HCT116 (cell line): ENCODE data around the gene TCEANC2. TPM values are rescaled to one million over a fixed set of nuclear protein-coding genes. Genes with fewer than 3 reads are reported as not detected.

ENCODE experiments used
- ATAC-seq: fragments of 200-7000 bp; cut with Tn5 transposase; 2 replicates; pipeline ENCODE4 v1.9.1; 2020; ENCODE audit warnings: mild to moderate bottlenecking, moderate library complexity
- BruUV-seq: library from RNA; stranded (reverse); fragments of 400-500 nt; replicated peaks from 2 replicates; lab custom pipeline; 2021; lab: Mats Ljungman, UMichigan
- CTCF ChIA-PET: fragments of 300-600 bp; sonication (Branson Sonifier 250); formaldehyde crosslinking; loops from one replicate; lab custom pipeline; 2021; ENCODE audit warnings: antibody characterized with exemption; lab: Charles Lee
- POLR2A ChIA-PET: fragments of 300-600, 350-600 bp; sonication (Branson Sonifier 250); formaldehyde crosslinking; loops from one replicate; lab custom pipeline; 2021; ENCODE audit warnings: antibody characterized with exemption; lab: Charles Lee
- RAD21 ChIA-PET, 2 experiments: fragments of 300-600 bp; sonication (Branson Sonifier 250); formaldehyde crosslinking; loops; one replicate each; lab custom pipeline; 2023; ENCODE audit warnings: low total read pairs in 2 of 2; ENCODE audit not compliant: uncharacterized antibody in 2 of 2, unreplicated experiment in 2 of 2, low non-redundant PET in 1 of 2; lab: Charles Lee
- DNase-seq: peaks from one replicate; pipeline ENCODE4 v3.0.0-alpha.2; 2010; ENCODE audit warnings: low read depth, low spot score
- H2AFZ ChIP-seq: fragments of 200-600 bp; shearing (Covaris generic), sonication (generic); 2 replicates; pipeline ENCODE4 v1.6.1; 2017; ENCODE audit warnings: low read depth, mixed run types, mixed read lengths, antibody characterized with exemption, low read length; ENCODE audit not compliant: poor library complexity, severe bottlenecking
- H3K27ac ChIP-seq: 2 replicates; pipeline ENCODE4 v1.5.1; 2012; ENCODE audit warnings: low read depth, low read length
- H3K27me3 ChIP-seq: fragments of 200-600 bp; sonication (generic); 2 replicates; pipeline ENCODE4 v1.6.1; 2016; ENCODE audit warnings: mixed run types, low read length, mixed read lengths; ENCODE audit not compliant: insufficient read depth
- H3K36me3 ChIP-seq, 2 experiments: fragments of 200-500 bp in 1 of 2; fragments of 200-600 bp in 1 of 2; sonication (Bioruptor generic) in 1 of 2; sonication (generic) in 1 of 2; 2 replicates each; pipeline versions ENCODE4 v1.5.1 to v1.6.1; 2014 to 2016; ENCODE audit warnings: low read length in 2 of 2, inconsistent platforms in 1 of 2, mixed read lengths in 1 of 2, mixed run types in 1 of 2; ENCODE audit not compliant: insufficient read depth in 2 of 2, control insufficient read depth in 1 of 2
- H3K4me1 ChIP-seq, 2 experiments: fragments of 200-600 bp in 1 of 2; sonication (generic) in 1 of 2; 2 replicates each; pipeline versions ENCODE4 v1.5.1 to v1.6.1; 2012 to 2017; ENCODE audit warnings: low read length in 2 of 2, inconsistent platforms in 1 of 2, mild to moderate bottlenecking in 1 of 2, mixed read lengths in 1 of 2, mixed run types in 1 of 2, moderate library complexity in 1 of 2; ENCODE audit not compliant: insufficient read depth in 2 of 2, control insufficient read depth in 1 of 2
- H3K4me2 ChIP-seq: fragments of 200-600 bp; sonication (generic); 2 replicates; pipeline ENCODE4 v1.6.1; 2017; ENCODE audit warnings: mixed run types, low read length, mixed read lengths
- H3K4me3 ChIP-seq, 2 experiments: fragments of 200-600 bp in 1 of 2; sonication (generic) in 1 of 2; replicated peaks in 1 of 2; 2 replicates each; pipeline ENCODE4 v1.5.1; 2011 to 2016; ENCODE audit warnings: low read length in 2 of 2, control low read depth in 1 of 2, low read depth in 1 of 2, mild to moderate bottlenecking in 1 of 2, mixed read lengths in 1 of 2, mixed run types in 1 of 2
- H3K79me2 ChIP-seq: fragments of 200-600 bp; sonication (generic); 2 replicates; pipeline ENCODE4 v1.6.1; 2017; ENCODE audit warnings: mild to moderate bottlenecking, mixed run types, low read length, moderate library complexity, mixed read lengths; ENCODE audit not compliant: insufficient read depth
- H3K9ac ChIP-seq: fragments of 200-600 bp; sonication (generic); 2 replicates; pipeline ENCODE4 v1.6.1; 2016; ENCODE audit warnings: low read length, mixed read lengths
- H3K9me2 ChIP-seq: fragments of 200-600 bp; sonication (generic), shearing (Covaris generic); 2 replicates; pipeline ENCODE4 v1.6.1; 2017; ENCODE audit warnings: mixed run types, mild to moderate bottlenecking, moderate library complexity; ENCODE audit not compliant: insufficient read depth
- H3K9me3 ChIP-seq, 2 experiments: fragments of 200-500 bp in 1 of 2; fragments of 200-600 bp in 1 of 2; sonication (Bioruptor generic) in 1 of 2; sonication (generic) in 1 of 2; 2 replicates each; pipeline ENCODE4 v1.6.1; 2014 to 2017; ENCODE audit warnings: low read length in 2 of 2, mixed read lengths in 2 of 2, inconsistent platforms in 1 of 2, low read depth in 1 of 2, mild to moderate bottlenecking in 1 of 2, mixed run types in 1 of 2, moderate library complexity in 1 of 2; ENCODE audit not compliant: control insufficient read depth in 1 of 2, insufficient read depth in 1 of 2
- H4K20me1 ChIP-seq: fragments of 200-600 bp; sonication (generic), shearing (Covaris generic); 2 replicates; pipeline ENCODE4 v1.6.1; 2017; ENCODE audit warnings: mixed run types, mild to moderate bottlenecking, moderate library complexity; ENCODE audit not compliant: insufficient read depth
- ATF3 ChIP-seq: IDR thresholded peaks from 2 replicates; pipeline ENCODE4 v1.6.1; 2012
- CBX3 ChIP-seq: IDR thresholded peaks from 2 replicates; pipeline ENCODE4 v1.6.1; 2012; ENCODE audit warnings: low read depth
- CEBPB ChIP-seq: IDR thresholded peaks from 2 replicates; pipeline ENCODE4 v1.6.1; 2012; ENCODE audit warnings: low read depth
- EGR1 ChIP-seq: IDR thresholded peaks from 2 replicates; pipeline ENCODE4 v1.6.1; 2012; ENCODE audit warnings: low read depth
- ELF1 ChIP-seq: IDR thresholded peaks from 2 replicates; pipeline ENCODE4 v1.6.1; 2012; ENCODE audit warnings: low read depth, borderline replicate concordance
- EZH2 ChIP-seq: fragments of 200-600 bp; sonication (generic); IDR thresholded peaks from 2 replicates; pipeline ENCODE4 v1.6.1; 2017; ENCODE audit warnings: antibody characterized with exemption, mixed run types
- EZH2phosphoT487 ChIP-seq: fragments of 200-600 bp; IDR thresholded peaks from 2 replicates; pipeline ENCODE4 v1.6.1; 2018; ENCODE audit warnings: antibody characterized with exemption, borderline replicate concordance
- FOSL1 ChIP-seq: IDR thresholded peaks from 2 replicates; pipeline ENCODE4 v1.6.1; 2012; ENCODE audit warnings: low read depth
- JUND ChIP-seq: IDR thresholded peaks from 2 replicates; pipeline ENCODE4 v1.6.1; 2012
- MAX ChIP-seq: IDR thresholded peaks from 2 replicates; pipeline ENCODE4 v1.6.1; 2012
- POLR2A ChIP-seq: IDR thresholded peaks from 2 replicates; pipeline ENCODE4 v1.7.0; 2011; ENCODE audit warnings: borderline replicate concordance; ENCODE audit not compliant: insufficient read depth, insufficient read length; ENCODE audit errors: extremely low read depth
- POLR2AphosphoS5 ChIP-seq: IDR thresholded peaks from 2 replicates; pipeline ENCODE4 v1.6.1; 2011; ENCODE audit warnings: mild to moderate bottlenecking, low read depth, low read length, moderate library complexity
- RAD21 ChIP-seq: IDR thresholded peaks from 2 replicates; pipeline ENCODE4 v1.6.1; 2012; ENCODE audit warnings: low read depth, mild to moderate bottlenecking
- REST ChIP-seq: IDR thresholded peaks from 2 replicates; pipeline ENCODE4 v1.6.1; 2012; ENCODE audit warnings: low read depth
- SIN3A ChIP-seq: IDR thresholded peaks from 2 replicates; pipeline ENCODE4 v1.6.1; 2012; ENCODE audit warnings: low read depth
- SRF ChIP-seq: IDR thresholded peaks from 2 replicates; pipeline ENCODE4 v1.6.1; 2012; ENCODE audit warnings: low read depth
- TCF7L2 ChIP-seq: IDR thresholded peaks from 2 replicates; pipeline ENCODE4 v1.7.0; 2011; ENCODE audit warnings: borderline replicate concordance, inconsistent platforms; ENCODE audit not compliant: insufficient read depth, insufficient read length; ENCODE audit errors: extremely low read depth
- YY1 ChIP-seq: IDR thresholded peaks from 2 replicates; pipeline ENCODE4 v1.6.1; 2011; ENCODE audit warnings: low read length, low read depth, moderate library complexity, mild to moderate bottlenecking; ENCODE audit not compliant: insufficient replicate concordance; ENCODE audit errors: extremely low read depth
- ZBTB33 ChIP-seq: IDR thresholded peaks from 2 replicates; pipeline ENCODE4 v1.6.1; 2011; ENCODE audit warnings: mild to moderate bottlenecking, low read length, moderate library complexity; ENCODE audit not compliant: insufficient replicate concordance; ENCODE audit errors: extremely low read depth
- ZFX ChIP-seq: fragments of 450-650 bp; IDR thresholded peaks from 2 replicates; pipeline ENCODE4 v1.6.1; 2017
- intact Hi-C: fragments of 100-400 bp; cut with micrococcal nuclease; formaldehyde crosslinking; loops from 2 replicates; pipeline ENCODE4 v1.10.0; 2022
- total RNA-seq: library from RNA; stranded (reverse); gene quantifications from one replicate; pipeline ENCODE4 v1.2.1, GENCODE V29; 2021; ENCODE audit not compliant: unreplicated experiment

TCEANC2 gene
- total RNA-seq, 1 experiment from 2014 or later, result 5.4 TPM

- ChIA-PET CTCF (interaction anchor here (1.5 kb wide), 1 partner anchor 11 kb away, joined by 3 read pairs; no protein-coding TSS in a partner anchor), RAD21 (no interaction called here), POLR2A (no interaction called here)
- TF ChIP-seq REST, result no peak
- no peak for TF ChIP-seq SIN3A
- TF ChIP-seq ATF3, result no peak
- no peak for TF ChIP-seq ZFX
- no peak for TF ChIP-seq EZH2phosphoT487
- no peak for TF ChIP-seq YY1
- no peak for TF ChIP-seq EGR1
- TF ChIP-seq CBX3, result no peak
- no peak for TF ChIP-seq EZH2
- TF ChIP-seq CEBPB, result no peak
- no peak for TF ChIP-seq ZBTB33
- TF ChIP-seq POLR2A, result no peak
- TF ChIP-seq FOSL1, result no peak
- TF ChIP-seq TCF7L2, result no peak
- TF ChIP-seq SRF, result no peak
- no peak for TF ChIP-seq POLR2AphosphoS5
- TF ChIP-seq ELF1, result no peak
- TF ChIP-seq MAX, result no peak
- TF ChIP-seq JUND, result no peak
- TF ChIP-seq RAD21, result no peak
- intact Hi-C loops, result no loop called here
- Histone ChIP-seq H2AFZ (no peak overlapping the region), H3K9me2 (no peaks in the 10 kb centered on the region), H3K4me3 (no peak overlapping the region), H3K27me3 (no peaks in the 10 kb centered on the region), H4K20me1 (no peaks in the 10 kb centered on the region), H3K4me1 (no peaks in the 10 kb centered on the region; a peak in 1 of 4 replicates), H3K27ac (no peak overlapping the region), H3K4me2 (no peak overlapping the region), H3K9me3 (no peaks in the 10 kb centered on the region), H3K79me2 (no peaks in the 10 kb centered on the region), H3K9ac (no peak overlapping the region), H3K36me3 (no peaks in the 10 kb centered on the region)
- ATAC-seq (no peak), DNase-seq (no peak)
- no TSS peak for BruUV-seq
Observed at GRCh38 chr1:54136269-54136896, 83.0 kb downstream of the TCEANC2 start.
